GM21381 (cell line): Measurements from ENCODE around the gene DMRT2.

Experiments
- ATAC-seq: cut with Tn5 transposase; IDR thresholded peaks from one replicate; pipeline ENCODE4 v1.9.1; 2021; ENCODE audit warnings: mild to moderate bottlenecking, moderate library complexity; ENCODE audit not compliant: unreplicated experiment

DMRT2 gene

DNA sequence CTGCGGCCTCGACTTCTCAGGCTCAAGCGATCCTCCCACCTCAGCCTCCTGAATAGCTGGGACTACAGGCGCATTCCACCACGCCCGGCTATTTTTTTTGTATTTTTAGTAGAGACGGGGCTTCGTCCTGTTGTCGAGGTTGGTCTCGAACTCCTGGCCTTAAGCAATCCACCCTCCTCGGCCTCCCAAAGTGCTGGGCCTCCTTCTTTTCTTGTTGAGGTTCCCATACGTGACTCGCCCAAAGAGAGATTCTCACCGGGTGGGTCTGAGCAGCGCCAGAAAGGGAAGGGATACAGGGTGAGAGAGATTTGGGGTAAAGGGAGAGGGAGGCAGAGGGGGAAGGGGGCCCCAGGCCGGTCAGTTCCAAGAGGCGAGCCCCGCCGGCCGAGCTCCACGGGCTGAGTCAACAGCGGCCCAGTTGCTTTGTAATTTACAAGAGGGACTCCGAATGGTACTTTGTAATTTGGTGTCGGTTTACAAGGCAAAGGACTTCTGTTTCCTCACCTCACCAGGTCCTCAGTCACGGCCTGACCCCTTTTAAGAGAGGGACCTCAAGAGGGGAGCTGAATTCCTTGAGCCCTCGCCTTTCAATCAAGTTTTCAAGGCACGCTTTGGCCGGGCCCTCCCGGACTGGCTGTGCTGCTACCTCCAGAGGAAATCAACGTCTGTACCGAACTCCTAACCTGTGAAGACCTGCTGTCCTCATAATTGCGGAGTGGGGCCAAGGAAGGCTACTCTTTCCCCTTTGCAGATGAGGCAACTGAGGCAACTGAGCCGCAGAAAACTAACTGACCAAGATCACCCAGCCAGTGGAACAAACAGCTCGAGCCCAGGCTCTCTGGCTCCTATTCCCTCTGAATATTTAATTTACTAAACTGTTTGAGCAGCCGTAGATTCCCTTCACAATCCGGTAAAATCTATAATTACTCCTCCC, 3.3 kb upstream of the DMRT2 start:
- ATAC-seq: no peak

DNA sequence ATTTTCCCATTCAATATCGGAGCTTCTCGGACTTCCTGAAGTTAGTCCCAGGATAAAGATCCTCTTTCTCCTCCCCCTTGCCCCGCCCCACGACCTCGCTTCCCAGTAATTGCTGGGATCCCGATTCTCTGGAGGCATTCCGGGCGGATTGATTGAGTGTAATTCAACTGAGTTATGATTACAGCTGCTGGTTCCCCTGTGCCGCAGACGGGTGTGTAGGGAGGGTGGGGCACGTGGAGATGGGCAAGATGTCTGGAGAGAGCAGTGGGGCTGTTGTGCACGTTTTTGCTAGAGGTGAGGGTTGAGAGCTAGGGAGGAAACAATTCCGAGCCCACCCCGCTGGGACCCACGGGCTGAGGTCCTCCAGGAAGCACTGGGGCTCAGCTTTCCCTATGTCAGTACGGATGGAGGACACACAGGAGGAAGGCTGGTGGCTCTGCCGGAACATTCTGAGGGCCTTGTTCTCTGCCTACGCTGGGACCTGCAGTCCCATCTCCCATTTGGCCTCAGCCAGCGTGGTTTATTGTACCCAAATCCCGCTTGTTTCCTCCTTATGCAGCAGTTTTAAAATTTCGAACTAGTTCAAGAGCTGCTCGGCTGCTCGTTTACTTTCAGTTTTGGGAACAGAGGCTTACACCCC, 2.4 kb upstream of the DMRT2 start:
- no peak for ATAC-seq

DNA sequence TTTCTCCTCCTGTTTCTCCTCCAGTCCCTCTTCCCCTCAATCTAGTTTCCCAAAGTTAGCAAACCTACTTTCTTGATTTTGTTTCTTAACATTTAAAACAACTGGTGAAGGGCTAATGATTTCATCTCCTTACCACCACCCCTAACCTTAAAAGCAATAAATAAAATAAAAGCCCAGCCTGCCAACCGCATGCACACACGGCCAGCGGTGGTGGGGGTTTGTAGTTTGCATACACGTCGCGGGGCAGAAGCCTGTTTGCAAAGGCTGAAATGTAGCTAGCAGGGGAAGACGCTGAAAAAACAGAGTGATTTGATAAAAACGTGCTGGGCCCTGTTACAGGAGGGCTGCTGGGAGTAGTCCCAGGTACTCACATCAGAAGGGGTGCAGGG, 1.9 kb upstream of the DMRT2 start:
- no peak for ATAC-seq

DNA sequence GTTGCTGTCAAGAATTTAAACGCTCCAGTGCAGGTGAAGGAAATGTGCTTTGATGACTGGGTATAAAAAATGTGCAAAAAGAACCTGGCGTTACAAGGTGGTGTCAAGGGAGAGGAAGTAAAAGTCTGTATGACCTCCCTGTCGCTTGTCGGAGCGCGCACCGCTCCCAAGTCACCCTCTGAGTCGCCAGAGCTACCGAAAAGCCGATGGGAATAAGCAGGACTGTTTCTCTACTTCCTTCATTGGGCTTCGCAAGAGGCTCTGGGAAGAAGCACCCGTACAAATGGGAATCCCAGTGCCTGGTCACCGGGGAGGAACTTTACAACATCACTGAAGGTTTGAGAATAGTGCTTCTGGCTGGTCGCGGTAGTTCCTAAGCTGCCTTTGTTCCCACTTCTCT, 1.3 kb upstream of the DMRT2 start:
- no peak for ATAC-seq

DNA sequence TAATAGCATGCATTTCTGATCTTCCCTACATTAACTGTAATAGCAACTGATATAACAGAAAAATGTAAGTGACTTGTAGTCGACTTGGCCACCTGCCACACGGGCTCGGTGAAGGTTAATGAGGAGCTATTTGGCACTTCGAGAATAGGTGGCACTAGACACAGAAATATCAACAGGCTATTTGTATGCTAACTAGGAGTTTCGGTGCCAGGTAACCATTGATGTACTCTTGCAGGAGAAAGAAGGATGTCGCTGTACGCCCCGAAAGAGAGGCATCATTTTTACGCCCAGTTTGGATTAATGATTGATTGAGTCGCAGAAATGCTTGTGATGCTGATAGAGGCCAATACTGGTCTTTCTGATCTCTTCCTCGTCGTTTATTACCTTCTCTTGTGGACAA, 516 bp upstream of the DMRT2 start:
- no peak for ATAC-seq

GRCh38 chr9:1051210-1051583, 1.0 kb downstream of the DMRT2 start:
- ATAC-seq: no peak

GRCh38 chr9:1051584-1052275, 1.6 kb downstream of the DMRT2 start:
- no peak for ATAC-seq

GRCh38 chr9:1052365-1053281, 2.5 kb downstream of the DMRT2 start:
- ATAC-seq: no peak

DNA sequence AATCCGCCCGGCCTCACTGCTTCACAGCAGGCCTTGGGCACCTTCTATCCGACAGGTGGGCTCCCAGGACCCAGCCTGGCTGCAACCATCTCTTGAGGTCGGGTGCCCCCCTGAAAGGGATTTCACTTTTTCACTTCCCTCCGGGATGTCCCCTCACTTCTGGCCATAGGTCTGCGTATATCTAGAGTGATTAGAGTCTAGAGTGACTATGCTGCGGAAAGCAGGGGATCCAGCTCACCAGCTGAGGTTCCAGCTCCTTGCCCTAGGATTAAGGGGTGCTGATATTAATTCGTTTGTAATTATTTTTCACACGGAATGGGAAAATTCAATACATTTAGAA, 3.1 kb downstream of the DMRT2 start:
- ATAC-seq: no peak

DNA sequence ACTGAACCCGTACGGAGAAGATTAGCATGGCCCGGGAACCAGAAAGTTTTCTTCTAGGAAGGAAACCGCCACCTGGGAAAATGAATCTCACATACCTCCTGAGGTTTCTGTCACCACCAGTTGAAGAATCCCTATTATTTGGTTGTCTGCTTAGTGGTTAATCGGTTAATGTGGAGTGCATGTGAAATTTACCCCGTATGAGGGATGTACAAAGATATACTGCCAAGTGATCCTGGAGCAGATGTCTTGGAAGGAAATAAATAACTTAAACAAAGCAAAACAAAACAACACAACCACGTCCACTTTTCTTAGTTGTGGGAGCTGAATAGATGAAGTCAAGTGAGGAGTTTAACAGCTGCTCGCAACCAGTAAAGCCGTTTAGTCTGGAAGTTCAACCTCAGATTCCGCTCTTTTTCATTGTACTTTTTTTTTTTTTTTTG, 3.8 kb downstream of the DMRT2 start:
- ATAC-seq: no peak

DNA sequence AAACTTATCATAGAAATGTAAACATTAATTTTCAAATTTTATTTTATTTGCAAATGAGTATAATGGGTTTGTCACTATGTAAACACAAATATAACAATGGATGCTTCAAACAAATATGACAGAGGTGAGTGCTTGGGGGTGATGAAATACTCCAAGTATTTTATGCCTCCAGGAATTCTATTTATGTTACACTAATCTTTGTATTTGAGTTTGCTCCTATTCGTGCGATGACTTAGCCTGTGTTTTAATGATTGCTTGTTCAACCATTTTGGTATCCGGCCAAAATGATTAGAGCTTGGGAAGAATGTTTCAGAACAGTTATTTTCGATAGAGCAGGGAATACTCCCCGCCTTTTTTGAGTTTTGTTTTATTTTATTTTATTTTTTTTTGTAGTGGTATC, 5.0 kb downstream of the DMRT2 start:
- ATAC-seq: no peak

GRCh38 chr9:1057910-1058309, 7.8 kb downstream of the DMRT2 start:
- ATAC-seq: no peak

DNA sequence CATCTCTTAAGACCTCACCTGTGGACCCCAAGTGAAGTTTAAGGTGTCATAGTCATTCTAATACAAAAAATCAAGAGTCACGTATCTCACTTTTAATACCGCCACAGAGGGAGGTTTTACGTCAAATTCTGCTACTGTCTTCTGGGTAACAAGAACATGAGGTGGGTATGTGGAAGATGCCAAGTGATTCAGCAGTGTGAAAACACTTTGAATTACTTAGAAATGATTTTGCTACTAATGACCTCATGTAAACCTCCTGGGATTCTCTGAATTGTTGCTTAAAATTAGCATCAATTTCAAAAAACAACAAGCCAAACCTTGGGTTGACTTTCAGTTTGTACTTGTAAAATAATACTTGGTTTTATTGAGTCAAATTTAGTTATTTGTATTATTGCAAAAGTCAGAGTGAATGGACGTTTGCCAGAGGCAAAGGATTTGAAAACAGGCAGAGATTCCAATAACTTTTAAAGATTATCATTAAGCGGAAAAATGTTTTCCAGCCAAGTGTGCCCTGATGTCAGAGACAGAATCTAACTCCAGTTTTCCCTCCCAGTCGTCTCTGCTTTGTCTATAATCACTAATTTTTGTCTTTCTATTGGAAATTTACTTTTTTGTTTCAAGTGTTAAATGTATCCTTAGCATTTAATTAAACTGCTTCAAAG, 8.8 kb downstream of the DMRT2 start:
- ATAC-seq: no peak

- no peak for ATAC-seq
Measured at GRCh38 chr9:1065130-1065529, 15.0 kb downstream of the DMRT2 start.

GRCh38 chr9:1070692-1071091, 20.5 kb downstream of the DMRT2 start:
- no peak for ATAC-seq

- ATAC-seq: no peak
Measured at GRCh38 chr9:1071730-1072129, 21.6 kb downstream of the DMRT2 start.

- ATAC-seq: no peak
Measured at GRCh38 chr9:1073497-1073896, 23.3 kb downstream of the DMRT2 start.

DNA sequence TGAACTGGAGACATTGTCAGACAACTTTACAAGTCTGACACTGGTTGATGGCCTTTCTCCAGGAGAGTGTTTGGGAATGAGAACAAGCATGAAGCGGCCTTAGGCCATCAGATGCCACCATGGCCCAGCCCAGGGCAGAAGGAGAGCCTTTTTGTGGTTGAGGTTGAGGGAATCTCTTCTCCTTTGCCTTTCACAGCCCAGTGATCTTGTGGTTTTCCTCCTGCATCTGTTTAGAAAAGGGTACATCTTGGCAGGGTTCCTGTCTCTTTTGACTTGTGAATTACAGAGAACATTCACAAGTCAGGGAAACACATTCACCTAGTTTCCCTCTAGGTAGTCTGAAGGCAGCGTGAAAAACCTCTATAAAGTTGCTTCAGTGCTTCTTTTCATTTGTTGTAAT, 27.5 kb downstream of the DMRT2 start:
- no peak for ATAC-seq

DNA sequence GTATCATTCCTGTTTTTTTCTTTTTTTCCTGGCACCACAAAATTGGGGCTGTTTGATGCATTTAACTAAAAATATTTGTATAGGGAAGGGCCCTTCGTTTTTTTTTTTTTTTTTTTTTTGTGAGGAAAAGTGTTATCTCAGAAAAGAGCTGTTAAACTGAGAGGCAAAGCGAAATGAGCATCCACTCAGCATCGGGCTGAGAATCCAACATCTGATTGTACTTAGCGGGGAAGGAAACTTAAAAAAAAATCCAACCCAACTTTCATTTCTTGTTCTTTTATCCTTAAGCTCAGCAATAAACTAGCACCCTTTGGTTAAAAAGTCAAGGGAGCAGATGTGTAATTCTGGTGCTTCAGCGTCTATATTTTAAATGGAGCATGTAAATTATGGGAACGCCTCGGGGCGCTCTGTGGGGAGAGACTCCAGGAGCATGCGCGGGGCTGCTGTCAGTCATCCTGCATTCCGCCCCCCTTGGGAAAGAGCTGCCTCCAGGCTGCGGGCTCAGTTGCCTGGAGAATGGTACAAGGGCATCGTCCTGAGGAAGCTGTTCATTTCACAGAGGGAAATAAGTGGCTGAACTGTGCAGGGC, 33.3 kb downstream of the DMRT2 start:
- ATAC-seq: no peak

GRCh38 chr9:1085086-1085485, 34.9 kb downstream of the DMRT2 start:
- no peak for ATAC-seq
